IMR-90 (cell line): ENCODE results near the gene PPFIA1. TPM values are rescaled to one million over a fixed set of nuclear protein-coding genes. Genes with fewer than 3 reads are reported as not detected.

Experiments
- ATAC-seq: fragments of 200-7000 bp; cut with Tn5 transposase; 2 replicates; pipeline ENCODE4 v1.9.1; 2020; ENCODE audit warnings: low read depth, mild to moderate bottlenecking, moderate library complexity
- BruUV-seq: library from RNA; stranded (reverse); fragments of 400-500 nt; replicated peaks from 2 replicates; lab custom pipeline; 2021; lab: Mats Ljungman, UMichigan
- CTCF ChIA-PET: fragments of 300-600 bp; formaldehyde crosslinking; extraction: SDS; loops from one replicate; lab custom pipeline; 2021; ENCODE audit warnings: antibody characterized with exemption; lab: Yijun Ruan, JAX
- POLR2A ChIA-PET: fragments of 300-600 bp; sonication (Branson Sonifier 250); formaldehyde crosslinking; loops from one replicate; lab custom pipeline; 2022; ENCODE audit warnings: antibody characterized with exemption; ENCODE audit not compliant: unreplicated experiment; lab: Charles Lee
- DNase-seq: peaks from one replicate; pipeline ENCODE4 v3.0.0; 2013
- H2AFZ ChIP-seq: replicated peaks from 2 replicates; pipeline ENCODE3; 2013; ENCODE audit warnings: low read length, mild to moderate bottlenecking; ENCODE audit not compliant: poor library complexity
- H2AK5ac ChIP-seq: 2 replicates; pipeline ENCODE4 v1.6.1; 2013; ENCODE audit warnings: low read depth, low read length, inconsistent platforms
- H2AK9ac ChIP-seq: replicated peaks from 2 replicates; pipeline ENCODE3; 2013; ENCODE audit warnings: mild to moderate bottlenecking, low read depth, low read length, moderate library complexity; ENCODE audit not compliant: poor library complexity
- H2BK120ac ChIP-seq: 2 replicates; pipeline ENCODE4 v1.6.1; 2013; ENCODE audit warnings: low read depth, low read length, inconsistent platforms
- H2BK15ac ChIP-seq: 3 replicates; pipeline ENCODE4 v1.6.1; 2013; ENCODE audit warnings: low read depth, low read length, inconsistent platforms
- H2BK20ac ChIP-seq: 2 replicates; pipeline ENCODE4 v1.6.1; 2013; ENCODE audit warnings: low read depth, mild to moderate bottlenecking, inconsistent platforms, low read length, moderate library complexity
- H2BK5ac ChIP-seq: 2 replicates; pipeline ENCODE4 v1.6.1; 2013; ENCODE audit warnings: mild to moderate bottlenecking, low read depth, low read length, inconsistent platforms; ENCODE audit not compliant: poor library complexity, severe bottlenecking
- H3K14ac ChIP-seq: replicated peaks from 2 replicates; pipeline ENCODE4 v1.6.1; 2013; ENCODE audit warnings: low read depth, low read length, inconsistent platforms
- H3K18ac ChIP-seq: 2 replicates; pipeline ENCODE4 v1.6.1; 2013; ENCODE audit warnings: low read depth, low read length, control low read depth
- H3K23ac ChIP-seq: 2 replicates; pipeline ENCODE4 v1.6.1; 2013; ENCODE audit warnings: low read depth, low read length, inconsistent platforms
- H3K27ac ChIP-seq: 2 replicates; pipeline ENCODE4 v1.5.1; 2013; ENCODE audit warnings: mild to moderate bottlenecking, control low read depth, low read length; ENCODE audit not compliant: insufficient read depth
- H3K27me3 ChIP-seq: 2 replicates; pipeline ENCODE4 v1.6.1; 2013; ENCODE audit warnings: low read length; ENCODE audit not compliant: control insufficient read depth, insufficient read depth
- H3K36me3 ChIP-seq: 2 replicates; pipeline ENCODE4 v1.6.1; 2013; ENCODE audit warnings: low read length, mixed read lengths; ENCODE audit not compliant: control insufficient read depth, insufficient read depth
- H3K4ac ChIP-seq: 2 replicates; pipeline ENCODE4 v1.6.1; 2013; ENCODE audit warnings: low read depth, low read length, inconsistent platforms
- H3K4me1 ChIP-seq: 2 replicates; pipeline ENCODE4 v1.6.1; 2013; ENCODE audit warnings: low read length, mixed read lengths; ENCODE audit not compliant: control insufficient read depth, insufficient read depth
- H3K4me2 ChIP-seq: 2 replicates; pipeline ENCODE4 v1.6.1; 2013; ENCODE audit warnings: low read depth, mild to moderate bottlenecking, control low read depth, low read length, moderate library complexity
- H3K4me3 ChIP-seq: 2 replicates; pipeline ENCODE4 v1.5.1; 2013; ENCODE audit warnings: low read depth, mild to moderate bottlenecking, control low read depth, low read length, moderate library complexity; ENCODE audit not compliant: insufficient read depth
- H3K56ac ChIP-seq: 2 replicates; pipeline ENCODE4 v1.6.1; 2013; ENCODE audit warnings: low read length, inconsistent platforms; ENCODE audit not compliant: insufficient read depth; ENCODE audit errors: extremely low read depth
- H3K79me1 ChIP-seq, 2 experiments: 2 replicates each; pipeline ENCODE4 v1.6.1; 2013; ENCODE audit warnings: low read length in 2 of 2, inconsistent platforms in 1 of 2, low read depth in 1 of 2
- H3K9ac ChIP-seq: 2 replicates; pipeline ENCODE4 v1.6.1; 2013; ENCODE audit warnings: low read depth, low read length, control low read depth
- H3K9me1 ChIP-seq: 2 replicates; pipeline ENCODE4 v1.6.1; 2013; ENCODE audit warnings: low read length, inconsistent platforms; ENCODE audit not compliant: insufficient read depth
- H3K9me3 ChIP-seq: 2 replicates; pipeline ENCODE4 v1.6.1; 2013; ENCODE audit warnings: low read length; ENCODE audit not compliant: control insufficient read depth, insufficient read depth
- H4K20me1 ChIP-seq: 2 replicates; pipeline ENCODE4 v1.6.1; 2013; ENCODE audit warnings: low read length, inconsistent platforms; ENCODE audit not compliant: insufficient read depth
- H4K5ac ChIP-seq: 2 replicates; pipeline ENCODE4 v1.6.1; 2013; ENCODE audit warnings: mild to moderate bottlenecking, low read depth, low read length, control low read depth
- H4K8ac ChIP-seq, 2 experiments: 2 replicates each; pipeline ENCODE4 v1.6.1; 2013; ENCODE audit warnings: low read depth in 2 of 2, low read length in 2 of 2, control low read depth in 1 of 2, inconsistent platforms in 1 of 2
- H4K91ac ChIP-seq: 2 replicates; pipeline ENCODE4 v1.6.1; 2013; ENCODE audit warnings: low read depth, low read length, inconsistent platforms; ENCODE audit not compliant: insufficient read depth
- CHD1 ChIP-seq: IDR thresholded peaks from 2 replicates; pipeline ENCODE4 v1.6.1; 2012; ENCODE audit warnings: low read depth, low read length, improper control_type of control experiment
- CTCF ChIP-seq: conservative IDR thresholded peaks from 2 replicates; pipeline ENCODE4 v1.5.1; 2012; ENCODE audit warnings: mild to moderate bottlenecking, low read depth, low read length, improper control_type of control experiment
- FOS ChIP-seq: fragments of 150-350 bp; IDR thresholded peaks from 2 replicates; pipeline ENCODE4 v1.6.1; 2016; ENCODE audit warnings: low read depth, low read length
- MAFK ChIP-seq: IDR thresholded peaks from 2 replicates; pipeline ENCODE4 v1.6.1; 2012; ENCODE audit warnings: low read depth, low read length, improper control_type of control experiment
- MAZ ChIP-seq: IDR thresholded peaks from 2 replicates; pipeline ENCODE4 v1.6.1; 2012; ENCODE audit warnings: low read depth, mild to moderate bottlenecking, low read length, improper control_type of control experiment, moderate library complexity, borderline replicate concordance
- MXI1 ChIP-seq: IDR thresholded peaks from 2 replicates; pipeline ENCODE4 v1.6.1; 2012; ENCODE audit warnings: low read depth, mild to moderate bottlenecking, low read length, moderate library complexity, borderline replicate concordance
- NFE2L2 ChIP-seq: fragments of 150-350 bp; IDR thresholded peaks from 2 replicates; pipeline ENCODE4 v1.6.1; 2016; ENCODE audit warnings: low read depth, mild to moderate bottlenecking, low read length
- POLR2A ChIP-seq: IDR thresholded peaks from 2 replicates; pipeline ENCODE4 v1.6.1; 2012; ENCODE audit warnings: mild to moderate bottlenecking, low read depth, low read length
- RAD21 ChIP-seq: IDR thresholded peaks from 2 replicates; pipeline ENCODE4 v1.6.1; 2012; ENCODE audit warnings: low read length, improper control_type of control experiment
- RCOR1 ChIP-seq: IDR thresholded peaks from 2 replicates; pipeline ENCODE4 v1.6.1; 2012; ENCODE audit warnings: mild to moderate bottlenecking, low read length, improper control_type of control experiment; ENCODE audit not compliant: insufficient replicate concordance
- RFX5 ChIP-seq: IDR thresholded peaks from 2 replicates; pipeline ENCODE4 v1.8.0; 2012; ENCODE audit warnings: low read depth, mild to moderate bottlenecking, low read length, moderate library complexity
- SMC3 ChIP-seq: fragments of 150-350 bp; IDR thresholded peaks from 2 replicates; pipeline ENCODE4 v1.6.1; 2016; ENCODE audit warnings: low read depth, mild to moderate bottlenecking, antibody characterized with exemption, low read length, moderate library complexity
- USF2 ChIP-seq: fragments of 150-350 bp; IDR thresholded peaks from 2 replicates; pipeline ENCODE4 v1.6.1; 2017; ENCODE audit warnings: mild to moderate bottlenecking, antibody characterized with exemption, low read length, low read depth
- WGBS, 2 experiments: methylation state at CpG; one replicate each; pipeline versions ENCODE4 v1.1.5 to v1.1.7; 2013; ENCODE audit warnings: missing lambda C conversion rate in 2 of 2; ENCODE audit not compliant: insufficient read length in 1 of 2; ENCODE audit errors: extremely low coverage in 2 of 2; 5-methylcytosine and 5-hydroxymethylcytosine counted together
- dilution Hi-C: fragments of 300-500 bp; cut with HindIII; formaldehyde crosslinking; loops from one replicate; pipeline ENCODE4 v1.14.3; 2018; ENCODE audit warnings: low sequenced_read_pairs; ENCODE audit not compliant: unreplicated experiment
- in situ Hi-C: fragments of 300-500 bp; cut with MboI; formaldehyde crosslinking; loops from 3 replicates; pipeline ENCODE4 v1.14.3; 2019; ENCODE audit warnings: low sequenced_read_pairs, inconsistent platforms, mixed read lengths
- intact Hi-C: fragments of 100-400 bp; cut with micrococcal nuclease; formaldehyde crosslinking; loops from 2 replicates; pipeline ENCODE4 v1.10.0; 2022
- polyA plus RNA-seq, 3 experiments: library from polyadenylated mRNA; depleted of rRNA; stranded (reverse); fragments of >200 nt; gene quantifications; 2 replicates each; pipeline ENCODE4 v1.2.3, GENCODE V29; 2012; ENCODE audit warnings: low replicate concordance in 1 of 3
- total RNA-seq: library from RNA; depleted of rRNA; stranded (reverse); fragments of >200 nt; gene quantifications from 2 replicates; pipeline ENCODE4 v1.2.3, GENCODE V29; 2012
- TF ChIP-seq, protein P1 (sequence below): fragments of 150-350 bp; IDR thresholded peaks from 2 replicates; pipeline ENCODE4 v1.6.1; 2016; ENCODE audit warnings: low read depth, mild to moderate bottlenecking, low read length, moderate library complexity, borderline replicate concordance

Gene PPFIA1
- total and polyA plus RNA-seq, 2 of the 4 experiments (the other 2 are of a cell fraction): 25.6 to 37.2 TPM

GRCh38 chr11:70226967-70227366, 43.5 kb upstream of the PPFIA1 start:
- no peaks in the 10 kb centered on the region for H3K9me1 ChIP-seq
- no peak overlapping the region for H2AK9ac ChIP-seq
- no peaks in the 10 kb centered on the region for H3K9me3 ChIP-seq
- no peak overlapping the region for H3K18ac ChIP-seq
- H2BK5ac ChIP-seq: no peak overlapping the region
- no peak overlapping the region for H4K8ac ChIP-seq
- CTCF ChIA-PET: no interaction called here
- H3K4me1 ChIP-seq: 0 out of 2 replicates have a peak, but pooled peaks cover 2% of the 10 kb centered on the region
- no peak overlapping the region for H2BK120ac ChIP-seq
- no TSS peak for BruUV-seq
- H3K4me2 ChIP-seq: no peak overlapping the region
- peak; percentile 20; the same call in 1 of the 2 replicates for TF ChIP-seq SMC3
- no peak for TF ChIP-seq MXI1
- no peak for TF ChIP-seq NFE2L2
- TF ChIP-seq, protein P1, sequence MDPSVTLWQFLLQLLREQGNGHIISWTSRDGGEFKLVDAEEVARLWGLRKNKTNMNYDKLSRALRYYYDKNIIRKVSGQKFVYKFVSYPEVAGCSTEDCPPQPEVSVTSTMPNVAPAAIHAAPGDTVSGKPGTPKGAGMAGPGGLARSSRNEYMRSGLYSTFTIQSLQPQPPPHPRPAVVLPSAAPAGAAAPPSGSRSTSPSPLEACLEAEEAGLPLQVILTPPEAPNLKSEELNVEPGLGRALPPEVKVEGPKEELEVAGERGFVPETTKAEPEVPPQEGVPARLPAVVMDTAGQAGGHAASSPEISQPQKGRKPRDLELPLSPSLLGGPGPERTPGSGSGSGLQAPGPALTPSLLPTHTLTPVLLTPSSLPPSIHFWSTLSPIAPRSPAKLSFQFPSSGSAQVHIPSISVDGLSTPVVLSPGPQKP: no peak
- no peak for TF ChIP-seq FOS
- TF ChIP-seq MAZ: no peak
- no peak for TF ChIP-seq RCOR1
- peak; percentile 23; the same call in 1 of the 2 replicates for TF ChIP-seq CTCF
- no peak for TF ChIP-seq RFX5
- TF ChIP-seq CHD1: no peak
- no peak for TF ChIP-seq RAD21
- TF ChIP-seq POLR2A: no peak
- TF ChIP-seq USF2: no peak
- TF ChIP-seq MAFK: no peak
- 0% methylated on average over 1 of the region's 9 CpGs; no CpG with 5 or more reads in 1 of the 2 experiments for WGBS, 2 experiments
- H3K9ac ChIP-seq: no peak overlapping the region
- H3K23ac ChIP-seq: no peak overlapping the region
- no peak overlapping the region for H3K56ac ChIP-seq
- H3K14ac ChIP-seq: no peak overlapping the region
- H3K27me3 ChIP-seq: peaks cover 38% of the 10 kb centered on the region
- H3K79me1 ChIP-seq: no peaks in the 10 kb centered on the region
- H4K20me1 ChIP-seq: no peaks in the 10 kb centered on the region
- no peak; the same call in 1 of the 2 replicates for ATAC-seq
- H4K5ac ChIP-seq: no peak overlapping the region
- H2BK15ac ChIP-seq: no peak overlapping the region
- no peak for DNase-seq
- no peak overlapping the region for H3K4me3 ChIP-seq
- in situ Hi-C loops (no loop called here), dilution Hi-C loops (no loop called here), intact Hi-C loops (no loop called here)
- no peak overlapping the region for H2AK5ac ChIP-seq
- H3K27ac ChIP-seq: no peak overlapping the region
- H4K91ac ChIP-seq: no peak overlapping the region
- H2BK20ac ChIP-seq: no peak overlapping the region
- no peak overlapping the region for H3K4ac ChIP-seq
- POLR2A ChIA-PET: no interaction called here
- H3K36me3 ChIP-seq: no peaks in the 10 kb centered on the region
- H2AFZ ChIP-seq: no peak overlapping the region
